Measurements from ENCODE around the gene AFF2. TPM values are rescaled to one million over a fixed set of nuclear protein-coding genes. Genes with fewer than 3 reads are reported as not detected.

The AFF2 gene
- total RNA-seq, 1 donor from 2014 or later, result 1.3 TPM

GRCh38 chrX:148582353-148582752 is 81.9 kb downstream of the AFF2 start:
- no peak for DNase-seq (ENCODE audit: low read depth)

GRCh38 chrX:148588649-148589310 is 88.4 kb downstream of the AFF2 start:
- no peak for DNase-seq (ENCODE audit: low read depth)

- DNase-seq (ENCODE audit: low read depth), result no peak
Measured at GRCh38 chrX:148592595-148592994, 92.2 kb downstream of the AFF2 start.

- DNase-seq (ENCODE audit: low read depth), result no peak
Measured at GRCh38 chrX:148593146-148593545, 92.7 kb downstream of the AFF2 start.

- DNase-seq (ENCODE audit: low read depth), result no peak
Measured at GRCh38 chrX:148593987-148594386, 93.6 kb downstream of the AFF2 start.

- no peak for DNase-seq (ENCODE audit: low read depth)
Measured at GRCh38 chrX:148599404-148599803, 99.0 kb downstream of the AFF2 start.

GRCh38 chrX:148600131-148600530 is 99.7 kb downstream of the AFF2 start:
- DNase-seq (ENCODE audit: low read depth), result no peak

GRCh38 chrX:148600581-148600980 is 100.2 kb downstream of the AFF2 start:
- DNase-seq (ENCODE audit: low read depth), result no peak

GRCh38 chrX:148601034-148601433 is 100.6 kb downstream of the AFF2 start:
- peak; percentile 51 for DNase-seq (ENCODE audit: low read depth)

- peak; percentile 0 for DNase-seq (ENCODE audit: low read depth)
Measured at GRCh38 chrX:148609515-148610327, 109.3 kb downstream of the AFF2 start.

GRCh38 chrX:148610328-148610698 is 109.9 kb downstream of the AFF2 start:
- no peak for DNase-seq (ENCODE audit: low read depth)

GRCh38 chrX:148611993-148612392 is 111.6 kb downstream of the AFF2 start:
- DNase-seq (ENCODE audit: low read depth), result no peak

GRCh38 chrX:148612431-148612830 is 112.0 kb downstream of the AFF2 start:
- no peak for DNase-seq (ENCODE audit: low read depth)

- DNase-seq (ENCODE audit: low read depth), result no peak
Measured at GRCh38 chrX:148613636-148614035, 113.2 kb downstream of the AFF2 start.

- no peak for DNase-seq (ENCODE audit: low read depth)
Measured at GRCh38 chrX:148615491-148615890, 115.1 kb downstream of the AFF2 start.

GRCh38 chrX:148618470-148619445 is 118.3 kb downstream of the AFF2 start:
- no peak for DNase-seq (ENCODE audit: low read depth)

GRCh38 chrX:148620023-148620422 is 119.6 kb downstream of the AFF2 start:
- DNase-seq (ENCODE audit: low read depth), result no peak

GRCh38 chrX:148624951-148625474 is 124.6 kb downstream of the AFF2 start:
- no peak for DNase-seq (ENCODE audit: low read depth)

GRCh38 chrX:148628621-148629020 is 128.2 kb downstream of the AFF2 start:
- no peak for DNase-seq (ENCODE audit: low read depth)

- no peak for DNase-seq (ENCODE audit: low read depth)
Measured at GRCh38 chrX:148629434-148629833, 129.0 kb downstream of the AFF2 start.

- DNase-seq (ENCODE audit: low read depth), result no peak
Measured at GRCh38 chrX:148632444-148632843, 132.0 kb downstream of the AFF2 start.
